CMK (cell line): ENCODE data around the gene KCNG3.

Source experiments
- DNase-seq: peaks from one replicate; pipeline ENCODE4 v3.0.0-alpha.2; 2010; ENCODE audit warnings: low read depth

KCNG3 gene

GRCh38 chr2:42486145-42486906 lies 7.5 kb downstream of the KCNG3 start:
- DNase-seq = no peak

- no peak for DNase-seq
These were observed 13.4 kb downstream of the KCNG3 start for GRCh38 chr2:42480402-42480801.

DNA sequence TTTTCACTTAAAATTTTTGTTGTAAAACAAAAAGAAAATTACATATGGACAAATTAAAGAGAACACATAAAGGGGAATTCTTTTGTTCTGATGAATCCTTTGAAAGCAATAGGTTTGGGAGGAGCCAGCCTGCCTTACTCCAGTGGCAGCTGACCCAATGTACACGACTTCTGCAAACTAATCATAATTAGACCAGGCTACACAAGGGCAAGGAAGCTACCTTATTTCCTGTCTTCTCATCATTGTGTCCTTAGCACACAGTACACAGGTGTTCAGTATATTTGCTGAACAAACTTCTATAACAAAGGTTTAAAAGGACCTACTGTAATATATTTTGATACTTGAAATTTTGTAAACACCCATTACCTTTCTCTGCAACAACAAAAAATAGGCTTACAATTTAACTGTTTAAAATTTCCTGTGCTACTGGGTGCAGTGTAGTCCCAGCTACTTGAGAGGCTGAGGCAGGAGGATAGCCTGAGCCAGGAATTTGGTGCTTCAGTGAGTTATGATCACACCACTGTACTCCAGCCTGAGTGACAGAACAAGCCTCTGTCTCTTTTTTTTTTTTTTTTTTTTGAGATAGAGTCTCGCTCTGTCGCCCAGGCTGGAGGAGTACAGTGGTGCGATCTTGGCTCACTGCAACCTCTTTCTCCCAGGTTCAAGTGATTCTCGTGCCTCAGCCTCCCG lies 18.9 kb downstream of the KCNG3 start:
- no peak for DNase-seq

DNA sequence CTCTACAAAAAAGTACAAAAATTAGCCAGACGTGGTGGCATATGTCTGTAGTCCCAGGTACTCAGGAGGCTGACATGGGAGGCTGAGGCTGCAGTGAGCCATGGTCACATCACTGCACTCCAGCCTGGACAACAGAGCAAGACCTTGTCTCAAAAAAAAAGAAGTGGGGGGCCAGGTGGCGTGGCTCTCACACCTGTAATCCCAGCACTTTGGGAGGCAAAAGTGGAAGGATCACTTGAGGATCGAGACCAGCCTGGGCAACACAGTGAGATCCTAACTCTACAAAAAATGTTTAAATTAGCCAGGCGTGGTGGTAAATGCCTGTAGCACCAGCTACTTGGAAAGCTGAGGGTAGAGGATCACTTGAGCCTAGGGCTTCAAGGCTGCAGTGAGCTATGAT lies 23.1 kb downstream of the KCNG3 start:
- DNase-seq = no peak

- no peak for DNase-seq
These were observed 29.2 kb downstream of the KCNG3 start for GRCh38 chr2:42464631-42465030.

- no peak for DNase-seq
These were observed 30.2 kb downstream of the KCNG3 start for GRCh38 chr2:42463570-42463969.

GRCh38 chr2:42459296-42459695 lies 34.5 kb downstream of the KCNG3 start:
- no peak for DNase-seq

GRCh38 chr2:42458396-42458795 lies 35.4 kb downstream of the KCNG3 start:
- no peak for DNase-seq

DNA sequence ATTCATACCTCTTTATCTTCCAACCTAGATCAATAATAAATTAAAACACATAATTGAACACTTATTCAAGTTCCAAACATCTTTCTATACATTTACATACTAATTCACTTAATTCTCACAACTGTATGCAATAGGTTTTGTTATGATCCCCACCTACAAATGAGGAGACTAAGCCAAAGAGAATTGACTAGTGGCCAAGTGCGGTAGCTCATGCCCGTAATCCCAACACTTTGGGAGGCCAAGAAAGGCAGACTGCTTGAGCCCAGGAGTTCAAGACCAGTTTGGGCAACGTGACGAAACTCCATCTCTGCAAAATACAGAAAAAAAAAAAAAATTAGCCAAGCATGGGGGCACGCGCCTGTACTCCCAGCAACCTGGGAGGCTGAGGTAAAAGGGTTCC lies 36.8 kb downstream of the KCNG3 start:
- no peak for DNase-seq

DNA sequence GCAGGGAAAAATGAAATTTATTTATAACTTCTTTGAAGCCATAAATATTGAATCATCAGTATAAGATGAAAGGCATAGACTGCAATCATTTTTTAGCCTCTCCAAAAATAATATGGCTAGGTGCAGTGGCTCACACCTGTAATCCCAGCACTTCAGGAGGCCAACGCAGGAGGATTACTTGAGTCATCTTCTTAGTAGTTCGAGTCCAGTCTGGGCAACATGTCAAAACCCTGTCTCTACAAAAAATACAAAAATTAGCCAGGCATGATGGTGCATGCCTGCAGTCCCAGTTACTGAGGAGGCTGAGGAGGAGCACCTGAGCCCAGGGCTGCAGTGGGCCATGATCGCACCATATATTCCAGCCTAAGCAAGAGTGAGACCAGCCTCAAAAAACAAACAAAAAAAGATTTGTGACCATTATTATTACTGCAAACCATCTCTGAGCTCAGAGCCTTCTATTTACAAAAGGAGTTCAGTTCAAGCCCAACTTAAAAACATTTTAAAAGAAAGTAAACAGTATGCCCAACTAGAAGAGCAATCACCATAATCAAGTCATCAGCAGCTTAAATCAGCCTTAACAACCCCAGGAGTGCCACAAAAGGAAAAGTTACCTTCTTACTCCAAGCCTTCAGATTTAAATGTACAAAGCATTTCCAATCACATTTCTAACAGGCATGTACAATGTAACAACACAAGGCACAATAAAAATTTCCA lies 37.5 kb downstream of the KCNG3 start:
- no peak for DNase-seq

DNA sequence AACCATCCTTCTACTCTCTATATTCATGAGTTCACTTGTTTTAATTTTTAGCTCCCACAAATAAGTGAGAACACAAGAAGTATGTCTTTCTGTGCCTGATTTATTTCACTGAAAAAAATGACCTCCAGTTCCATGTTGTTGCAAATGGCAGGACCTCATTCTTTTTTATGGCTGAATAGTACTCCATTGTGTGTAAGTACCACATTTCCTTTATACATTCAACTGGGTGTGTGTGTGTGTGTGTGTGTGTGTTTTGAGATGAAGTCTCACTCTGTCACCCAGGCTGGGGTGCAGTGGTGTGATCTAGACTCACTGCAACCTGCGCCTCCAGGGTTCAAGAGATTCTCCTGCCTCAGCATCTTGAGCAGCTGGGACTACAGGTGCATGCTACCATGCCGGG lies 41.2 kb downstream of the KCNG3 start:
- DNase-seq = no peak

GRCh38 chr2:42450136-42450535 lies 43.6 kb downstream of the KCNG3 start:
- DNase-seq = no peak

DNA sequence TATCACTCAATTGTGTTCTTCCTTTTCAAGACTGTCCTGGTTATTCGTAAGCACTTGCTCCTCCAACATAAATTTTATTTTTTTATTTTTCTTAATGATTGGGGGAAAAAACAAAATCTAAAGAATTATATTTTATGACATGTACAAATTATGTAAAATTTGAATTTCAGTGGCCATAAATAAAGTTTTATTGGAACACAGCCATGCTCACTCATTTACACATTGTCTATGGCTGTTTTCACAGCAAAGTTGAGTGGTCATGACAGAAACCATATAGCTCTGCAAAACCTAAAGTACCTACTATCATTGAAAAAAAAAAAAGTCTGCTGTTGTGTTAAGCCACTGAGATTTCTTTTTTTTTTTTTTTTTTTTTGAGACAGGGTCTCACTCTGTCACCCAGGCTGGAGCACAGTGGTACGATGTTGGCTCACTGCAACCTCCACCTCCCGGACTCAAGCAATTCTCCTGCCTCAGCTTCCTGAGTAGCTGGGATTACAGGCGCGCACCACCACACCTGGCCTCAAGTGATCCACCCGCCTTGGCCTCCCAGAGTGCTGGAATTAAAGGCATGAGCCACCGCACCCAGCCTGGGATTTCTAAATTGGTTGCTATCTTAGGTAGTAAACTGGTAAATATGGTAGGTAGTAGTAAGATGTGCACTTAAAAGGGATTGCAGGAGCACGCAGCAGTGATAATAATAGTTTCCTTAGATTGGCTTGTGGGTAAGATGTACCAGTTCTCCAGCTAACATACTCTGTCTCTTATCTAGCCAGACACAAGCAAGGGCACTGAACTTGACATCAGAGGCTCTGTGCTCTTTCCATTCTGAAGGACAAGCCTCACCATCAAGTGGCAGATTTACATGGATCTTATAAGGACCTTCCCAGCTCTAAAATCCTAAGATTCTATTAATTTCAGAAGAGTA lies 44.4 kb downstream of the KCNG3 start:
- no peak for DNase-seq

- no peak for DNase-seq
These were observed 45.6 kb downstream of the KCNG3 start for GRCh38 chr2:42448163-42448562.

DNA sequence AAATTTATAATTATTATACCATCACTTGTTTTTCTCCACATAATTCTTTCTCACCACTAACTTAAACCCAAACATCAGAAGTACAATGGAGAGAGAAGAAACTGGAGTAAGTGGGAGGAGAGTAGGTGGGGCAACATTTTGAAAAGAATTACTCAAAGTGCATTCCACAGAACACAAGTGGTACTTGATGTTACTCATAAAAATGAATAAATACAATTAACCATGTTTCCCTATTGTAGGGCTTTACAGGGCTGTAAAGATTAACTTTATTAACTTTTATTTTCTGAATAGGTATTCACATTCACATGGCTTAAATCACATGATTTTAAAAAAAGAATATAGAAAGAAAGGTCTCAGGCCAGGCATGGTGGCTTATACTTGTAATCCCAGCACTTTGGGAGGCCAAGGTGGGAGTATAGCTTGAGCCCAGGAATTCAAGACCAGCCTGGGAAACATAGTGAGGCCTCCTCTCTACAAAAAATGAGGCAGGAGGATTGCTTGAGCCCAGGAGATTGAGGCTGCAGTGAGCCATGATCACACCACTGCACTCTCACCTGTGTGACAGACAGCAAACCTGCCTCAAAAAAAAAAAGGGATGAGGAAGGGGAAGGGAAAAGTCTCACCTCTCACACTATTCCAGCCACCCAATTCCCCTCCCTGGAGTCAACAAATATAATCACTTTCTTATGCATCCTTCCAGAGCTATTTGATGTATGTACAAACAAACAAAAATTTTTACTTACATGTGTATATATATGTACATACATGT lies 47.1 kb downstream of the KCNG3 start:
- no peak for DNase-seq

- no peak for DNase-seq
These were observed 49.9 kb downstream of the KCNG3 start for GRCh38 chr2:42443718-42444399.

DNA sequence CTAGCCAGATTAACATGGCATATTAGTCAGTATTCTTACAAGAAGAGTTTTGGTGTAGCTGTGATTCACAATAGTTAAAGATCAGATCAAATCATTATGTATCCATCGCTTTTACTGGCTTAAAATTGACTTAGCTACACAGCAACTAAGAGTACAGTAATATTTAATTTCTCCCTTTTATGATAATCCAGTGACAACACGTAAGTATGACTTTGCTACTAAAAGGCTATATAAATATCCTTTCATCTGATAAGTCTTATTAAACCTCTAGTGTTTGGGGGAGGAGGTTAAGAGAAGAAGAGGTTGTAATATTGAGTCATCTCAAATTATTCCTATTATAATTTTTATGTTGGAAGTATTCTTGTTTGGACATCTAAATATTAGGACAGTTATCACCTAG lies 51.0 kb downstream of the KCNG3 start:
- no peak for DNase-seq

DNA sequence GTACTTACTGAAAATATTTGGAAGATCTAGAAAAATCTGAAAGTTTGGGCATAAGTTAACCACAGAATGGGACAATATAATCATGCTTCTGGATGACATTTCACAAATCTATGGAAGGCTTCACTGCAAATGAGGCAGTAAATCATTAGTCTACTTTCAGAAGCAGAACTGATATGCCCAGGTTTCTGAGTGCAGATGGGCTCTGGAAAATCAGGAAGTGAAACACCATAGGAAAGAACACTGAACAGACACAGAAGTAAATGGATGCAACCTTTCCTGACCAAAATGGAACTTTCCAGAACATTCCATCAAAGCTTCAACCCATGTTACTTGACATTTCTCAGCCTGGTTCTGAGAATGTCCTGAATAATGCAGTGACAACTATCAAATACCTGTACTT lies 55.1 kb downstream of the KCNG3 start:
- no peak for DNase-seq

DNA sequence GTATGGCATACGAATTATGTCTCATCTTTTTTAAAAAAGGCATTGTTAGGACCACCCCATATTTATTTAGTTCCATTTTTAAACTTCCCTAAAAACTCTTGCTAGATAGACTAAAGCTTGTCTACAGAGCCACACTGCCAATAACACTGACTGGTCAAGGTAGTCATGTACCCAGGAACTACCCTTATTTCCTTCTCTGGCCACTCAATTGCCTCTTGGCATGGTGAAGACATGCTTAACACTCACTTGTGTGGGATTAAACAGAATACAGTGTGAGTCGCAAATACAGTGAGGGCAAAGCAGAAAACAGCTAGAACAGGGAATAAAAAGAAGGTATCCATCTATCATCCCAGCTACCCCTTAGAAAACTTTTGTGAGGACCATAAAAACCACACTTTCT lies 57.4 kb downstream of the KCNG3 start:
- no peak for DNase-seq

GRCh38 chr2:42435628-42436027 lies 58.2 kb downstream of the KCNG3 start:
- no peak for DNase-seq

DNA sequence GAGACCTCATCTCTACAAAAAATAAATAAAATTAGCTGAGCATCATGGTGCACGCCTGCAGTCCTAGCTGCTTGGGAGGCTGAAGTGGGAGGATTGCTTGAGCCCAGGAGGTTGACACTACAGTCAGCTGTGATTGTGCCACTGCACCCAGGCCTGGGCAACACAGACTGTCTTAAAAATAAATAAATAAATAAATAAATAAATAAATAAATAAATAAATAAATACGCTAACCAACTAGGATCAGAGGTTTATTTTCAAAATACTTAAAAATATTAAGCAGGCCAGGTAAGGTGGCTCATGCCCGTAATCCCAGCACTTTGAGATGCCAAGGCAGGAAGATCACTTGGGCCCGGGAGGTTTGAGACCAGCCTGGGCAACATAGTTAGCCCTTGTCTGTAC lies 63.6 kb downstream of the KCNG3 start:
- DNase-seq = no peak
